ENCODE data around the gene ZNF236.

Gene ZNF236

GRCh38 chr18:76999077-76999476 lies 176.7 kb downstream of the ZNF236 start:
- no peak overlapping the region for H3K27ac ChIP-seq (ENCODE audit: insufficient read depth, low read length, poor library complexity, severe bottlenecking)
- DNase-seq, result no peak
- no peaks in the 10 kb centered on the region for H3K4me1 ChIP-seq (ENCODE audit: control insufficient read depth, insufficient read depth, low read length, poor library complexity, severe bottlenecking)
- H3K36me3 ChIP-seq (ENCODE audit: control insufficient read depth, insufficient read depth, low read length), result no peaks in the 10 kb centered on the region
- H3K9me3 ChIP-seq (ENCODE audit: control insufficient read depth, low read length), result no peaks in the 10 kb centered on the region
- H3K27me3 ChIP-seq (replicated peaks; ENCODE audit: control insufficient read depth, insufficient read depth, low read length, poor library complexity, severe bottlenecking), result no peaks in the 10 kb centered on the region
- H3K4me3 ChIP-seq (ENCODE audit: insufficient read depth, low read depth, low read length, poor library complexity, severe bottlenecking), result no peak overlapping the region

GRCh38 chr18:77000527-77000926 lies 178.2 kb downstream of the ZNF236 start:
- Histone ChIP-seq H3K9me3 (ENCODE audit: control insufficient read depth, low read length) (no peaks in the 10 kb centered on the region), H3K27me3 (replicated peaks; ENCODE audit: control insufficient read depth, insufficient read depth, low read length, poor library complexity, severe bottlenecking) (no peaks in the 10 kb centered on the region), H3K4me1 (ENCODE audit: control insufficient read depth, insufficient read depth, low read length, poor library complexity, severe bottlenecking) (peaks cover 12% of the 10 kb centered on the region), H3K27ac (ENCODE audit: insufficient read depth, low read length, poor library complexity, severe bottlenecking) (no peak overlapping the region), H3K4me3 (ENCODE audit: insufficient read depth, low read depth, low read length, poor library complexity, severe bottlenecking) (no peak overlapping the region), H3K36me3 (ENCODE audit: control insufficient read depth, insufficient read depth, low read length) (no peaks in the 10 kb centered on the region)
- peak; percentile 11 to 25 (median 13) for DNase-seq

- Histone ChIP-seq H3K4me3 (ENCODE audit: insufficient read depth, low read depth, low read length, poor library complexity, severe bottlenecking) (no peak overlapping the region), H3K36me3 (ENCODE audit: control insufficient read depth, insufficient read depth, low read length) (no peaks in the 10 kb centered on the region), H3K4me1 (ENCODE audit: control insufficient read depth, insufficient read depth, low read length, poor library complexity, severe bottlenecking) (peaks cover 14% of the 10 kb centered on the region), H3K9me3 (ENCODE audit: control insufficient read depth, low read length) (no peaks in the 10 kb centered on the region), H3K27ac (ENCODE audit: insufficient read depth, low read length, poor library complexity, severe bottlenecking) (no peak overlapping the region), H3K27me3 (replicated peaks; ENCODE audit: control insufficient read depth, insufficient read depth, low read length, poor library complexity, severe bottlenecking) (no peaks in the 10 kb centered on the region)
- DNase-seq, result no peak
Measured at GRCh38 chr18:77001041-77001440, 178.7 kb downstream of the ZNF236 start.

- no peak overlapping the region for H3K27ac ChIP-seq (ENCODE audit: insufficient read depth, low read length, poor library complexity, severe bottlenecking)
- H3K36me3 ChIP-seq (ENCODE audit: control insufficient read depth, insufficient read depth, low read length), result no peaks in the 10 kb centered on the region
- no peaks in the 10 kb centered on the region for H3K27me3 ChIP-seq (replicated peaks; ENCODE audit: control insufficient read depth, insufficient read depth, low read length, poor library complexity, severe bottlenecking)
- no peak for DNase-seq
- H3K9me3 ChIP-seq (ENCODE audit: control insufficient read depth, low read length), result no peaks in the 10 kb centered on the region
- H3K4me1 ChIP-seq (ENCODE audit: control insufficient read depth, insufficient read depth, low read length, poor library complexity, severe bottlenecking), result peaks cover 14% of the 10 kb centered on the region
- no peak overlapping the region for H3K4me3 ChIP-seq (ENCODE audit: insufficient read depth, low read depth, low read length, poor library complexity, severe bottlenecking)
Measured at GRCh38 chr18:77001979-77002378, 179.6 kb downstream of the ZNF236 start.

- Histone ChIP-seq H3K4me1 (ENCODE audit: control insufficient read depth, insufficient read depth, low read length, poor library complexity, severe bottlenecking) (peaks cover 14% of the 10 kb centered on the region), H3K27me3 (replicated peaks; ENCODE audit: control insufficient read depth, insufficient read depth, low read length, poor library complexity, severe bottlenecking) (no peaks in the 10 kb centered on the region)
- DNase-seq, result no peak
Measured at GRCh38 chr18:77002496-77002895, 180.1 kb downstream of the ZNF236 start.

GRCh38 chr18:77003316-77003715 lies 181.0 kb downstream of the ZNF236 start:
- DNase-seq, result no peak
- H3K4me1 ChIP-seq (ENCODE audit: control insufficient read depth, insufficient read depth, low read length, poor library complexity, severe bottlenecking), result peaks cover 14% of the 10 kb centered on the region
- H3K36me3 ChIP-seq (ENCODE audit: control insufficient read depth, insufficient read depth, low read length), result no peaks in the 10 kb centered on the region
- H3K27ac ChIP-seq (ENCODE audit: insufficient read depth, low read length, poor library complexity, severe bottlenecking), result no peak overlapping the region
- no peaks in the 10 kb centered on the region for H3K27me3 ChIP-seq (replicated peaks; ENCODE audit: control insufficient read depth, insufficient read depth, low read length, poor library complexity, severe bottlenecking)
- H3K9me3 ChIP-seq (ENCODE audit: control insufficient read depth, low read length), result no peaks in the 10 kb centered on the region
- no peak overlapping the region for H3K4me3 ChIP-seq (ENCODE audit: insufficient read depth, low read depth, low read length, poor library complexity, severe bottlenecking)

More at GRCh38 chr18:77002496-77002895, 180.1 kb downstream of the ZNF236 start:
- Histone ChIP-seq H3K36me3 (ENCODE audit: control insufficient read depth, insufficient read depth, low read length) (no peaks in the 10 kb centered on the region), H3K27ac (ENCODE audit: insufficient read depth, low read length, poor library complexity, severe bottlenecking) (no peak overlapping the region), H3K4me3 (ENCODE audit: insufficient read depth, low read depth, low read length, poor library complexity, severe bottlenecking) (no peak overlapping the region), H3K9me3 (ENCODE audit: control insufficient read depth, low read length) (no peaks in the 10 kb centered on the region)

GRCh38 chr18:77004555-77005380 lies 182.4 kb downstream of the ZNF236 start:
- no peak for DNase-seq
- H3K27me3 ChIP-seq (replicated peaks; ENCODE audit: control insufficient read depth, insufficient read depth, low read length, poor library complexity, severe bottlenecking), result no peaks in the 10 kb centered on the region
- H3K27ac ChIP-seq (ENCODE audit: insufficient read depth, low read length, poor library complexity, severe bottlenecking), result peak overlapping the region; percentile 38
- H3K4me1 ChIP-seq (ENCODE audit: control insufficient read depth, insufficient read depth, low read length, poor library complexity, severe bottlenecking), result peaks cover 14% of the 10 kb centered on the region
- no peaks in the 10 kb centered on the region for H3K9me3 ChIP-seq (ENCODE audit: control insufficient read depth, low read length)
- peaks cover 10% of the 10 kb centered on the region for H3K36me3 ChIP-seq (ENCODE audit: control insufficient read depth, insufficient read depth, low read length)
- H3K4me3 ChIP-seq (ENCODE audit: insufficient read depth, low read depth, low read length, poor library complexity, severe bottlenecking), result peak overlapping the region; percentile 9

GRCh38 chr18:77005651-77006195 lies 183.4 kb downstream of the ZNF236 start:
- DNase-seq, result no peak
- peaks cover 17% of the 10 kb centered on the region for H3K36me3 ChIP-seq (ENCODE audit: control insufficient read depth, insufficient read depth, low read length)
- H3K27ac ChIP-seq (ENCODE audit: insufficient read depth, low read length, poor library complexity, severe bottlenecking), result no peak overlapping the region
- no peaks in the 10 kb centered on the region for H3K9me3 ChIP-seq (ENCODE audit: control insufficient read depth, low read length)
- H3K4me3 ChIP-seq (ENCODE audit: insufficient read depth, low read depth, low read length, poor library complexity, severe bottlenecking), result no peak overlapping the region
- peaks cover 14% of the 10 kb centered on the region for H3K4me1 ChIP-seq (ENCODE audit: control insufficient read depth, insufficient read depth, low read length, poor library complexity, severe bottlenecking)
- no peaks in the 10 kb centered on the region for H3K27me3 ChIP-seq (replicated peaks; ENCODE audit: control insufficient read depth, insufficient read depth, low read length, poor library complexity, severe bottlenecking)

GRCh38 chr18:77006305-77007175 lies 184.2 kb downstream of the ZNF236 start:
- H3K27ac ChIP-seq (ENCODE audit: insufficient read depth, low read length, poor library complexity, severe bottlenecking), result no peak overlapping the region
- H3K4me1 ChIP-seq (ENCODE audit: control insufficient read depth, insufficient read depth, low read length, poor library complexity, severe bottlenecking), result peaks cover 14% of the 10 kb centered on the region
- no peaks in the 10 kb centered on the region for H3K27me3 ChIP-seq (replicated peaks; ENCODE audit: control insufficient read depth, insufficient read depth, low read length, poor library complexity, severe bottlenecking)
- H3K9me3 ChIP-seq (ENCODE audit: control insufficient read depth, low read length), result no peaks in the 10 kb centered on the region
- DNase-seq, result no peak
- peaks cover 18% of the 10 kb centered on the region for H3K36me3 ChIP-seq (ENCODE audit: control insufficient read depth, insufficient read depth, low read length)
- no peak overlapping the region for H3K4me3 ChIP-seq (ENCODE audit: insufficient read depth, low read depth, low read length, poor library complexity, severe bottlenecking)
